ENCODE results near the gene DCP1B. TPM values are rescaled to one million over a fixed set of nuclear protein-coding genes. Genes with fewer than 3 reads are reported as not detected.

DCP1B gene
- total RNA-seq, 1 donor from 2014 or later: 19.8 TPM

- Mint-ChIP-seq H3K36me3 (ENCODE audit: low read depth) (peaks cover 18% of the 10 kb centered on the region), H3K27me3 (ENCODE audit: low read depth) (no peaks in the 10 kb centered on the region), H3K4me1 (no peaks in the 10 kb centered on the region), H3K27ac (ENCODE audit: unreplicated experiment) (no peak overlapping the region), H3K4me3 (no peak overlapping the region), H3K9me3 (no peaks in the 10 kb centered on the region)
- DNase-seq (ENCODE audit: low read depth, low spot score): no peak
- no peak for TF ChIP-seq CTCF (conservative IDR thresholded peaks at IDR 0.05)
Observed at GRCh38 chr12:1994429-1995143, 9.7 kb downstream of the DCP1B start.

GRCh38 chr12:1993871-1994371 lies 10.3 kb downstream of the DCP1B start:
- no peaks in the 10 kb centered on the region for H3K9me3 Mint-ChIP-seq
- H3K27me3 Mint-ChIP-seq (ENCODE audit: low read depth): no peaks in the 10 kb centered on the region
- no peak overlapping the region for H3K27ac Mint-ChIP-seq (ENCODE audit: unreplicated experiment)
- no peak for DNase-seq (ENCODE audit: low read depth, low spot score)
- H3K4me3 Mint-ChIP-seq: no peak overlapping the region
- TF ChIP-seq CTCF (conservative IDR thresholded peaks at IDR 0.05): no peak
- H3K4me1 Mint-ChIP-seq: no peaks in the 10 kb centered on the region
- peaks cover 21% of the 10 kb centered on the region for H3K36me3 Mint-ChIP-seq (ENCODE audit: low read depth)

GRCh38 chr12:1993341-1993740 lies 10.9 kb downstream of the DCP1B start:
- no peaks in the 10 kb centered on the region for H3K9me3 Mint-ChIP-seq
- no peaks in the 10 kb centered on the region for H3K4me1 Mint-ChIP-seq

GRCh38 chr12:1992732-1993131 lies 11.5 kb downstream of the DCP1B start:
- Mint-ChIP-seq H3K36me3 (ENCODE audit: low read depth) (peaks cover 30% of the 10 kb centered on the region), H3K9me3 (no peaks in the 10 kb centered on the region), H3K27me3 (ENCODE audit: low read depth) (no peaks in the 10 kb centered on the region), H3K4me1 (no peaks in the 10 kb centered on the region), H3K4me3 (no peak overlapping the region), H3K27ac (ENCODE audit: unreplicated experiment) (no peak overlapping the region)
- no peak for DNase-seq (ENCODE audit: low read depth, low spot score)
- no peak for TF ChIP-seq CTCF (conservative IDR thresholded peaks at IDR 0.05)

More at GRCh38 chr12:1993341-1993740, 10.9 kb downstream of the DCP1B start:
- Mint-ChIP-seq H3K4me3 (no peak overlapping the region), H3K27ac (ENCODE audit: unreplicated experiment) (no peak overlapping the region), H3K36me3 (ENCODE audit: low read depth) (peaks cover 24% of the 10 kb centered on the region), H3K27me3 (ENCODE audit: low read depth) (no peaks in the 10 kb centered on the region)
- no peak for DNase-seq (ENCODE audit: low read depth, low spot score)
- no peak for TF ChIP-seq CTCF (conservative IDR thresholded peaks at IDR 0.05)

GRCh38 chr12:1989111-1989510 lies 15.1 kb downstream of the DCP1B start:
- no peak overlapping the region for H3K4me3 Mint-ChIP-seq
- peaks cover 8% of the 10 kb centered on the region for H3K9me3 Mint-ChIP-seq
- H3K4me1 Mint-ChIP-seq: no peaks in the 10 kb centered on the region
- H3K36me3 Mint-ChIP-seq (ENCODE audit: low read depth): peaks cover 52% of the 10 kb centered on the region
- TF ChIP-seq CTCF (conservative IDR thresholded peaks at IDR 0.05): no peak
- H3K27me3 Mint-ChIP-seq (ENCODE audit: low read depth): no peaks in the 10 kb centered on the region
- no peak overlapping the region for H3K27ac Mint-ChIP-seq (ENCODE audit: unreplicated experiment)
- no peak for DNase-seq (ENCODE audit: low read depth, low spot score)

Measured in neural crest cell (in vitro differentiated cells).